ENCODE measurements around the gene MTMR3. TPM values are rescaled to one million over a fixed set of nuclear protein-coding genes. Genes with fewer than 3 reads are reported as not detected.

Gene MTMR3
- total and polyA plus RNA-seq, 2 donors (not counting 1 experiment from before 2014, with no cell fraction given), result 31.7 to 67.8 TPM

- Mint-ChIP-seq H3K27me3 (no peaks in the 10 kb centered on the region), H3K9me3 (ENCODE audit: insufficient read depth) (no peaks in the 10 kb centered on the region), H3K27ac (no peak overlapping the region), H3K4me1 (no peaks in the 10 kb centered on the region), H3K4me3 (no peak overlapping the region)
- Histone ChIP-seq H4K20me1 (ENCODE audit: control insufficient read depth, insufficient read depth, low read length, poor library complexity, severe bottlenecking) (no peaks in the 10 kb centered on the region), H3K79me2 (ENCODE audit: control insufficient read depth, insufficient read depth, low read length) (no peaks in the 10 kb centered on the region), H3K9me3 (ENCODE audit: control extremely low read depth in 1 of 3, control insufficient read depth in 2 of 3, insufficient read depth in 1 of 3, low read length in 2 of 3) (no peaks in the 10 kb centered on the region), H3K4me3 (ENCODE audit: control extremely low read depth in 1 of 5, extremely low read depth in 1 of 5, insufficient read depth in 1 of 5, low read depth in 2 of 5, low read length in 4 of 5) (no peak overlapping the region), H3K27ac (ENCODE audit: low read length in 2 of 2) (no peak overlapping the region), H3K36me3 (replicated peaks in 1 of 2; ENCODE audit: control extremely low read depth in 1 of 2, control insufficient read depth in 1 of 2, extremely low read depth in 1 of 2, insufficient read depth in 2 of 2, low read length in 1 of 2) (peaks cover 0 to 33% of the 10 kb centered on the region in 2 experiments), H3K4me1 (ENCODE audit: control insufficient read depth in 2 of 2, insufficient read depth in 2 of 2, low read length in 2 of 2) (no peaks in the 10 kb centered on the region), H3K9ac (ENCODE audit: low read length) (no peak overlapping the region), H2AFZ (ENCODE audit: insufficient read depth, low read depth, low read length, poor library complexity, severe bottlenecking) (no peak overlapping the region), H3K4me2 (replicated peaks; ENCODE audit: low read depth, low read length, poor library complexity, severe bottlenecking) (no peak overlapping the region), H3K27me3 (replicated peaks in 1 of 4; ENCODE audit: control extremely low read depth in 1 of 4, control insufficient read depth in 3 of 4, insufficient read depth in 4 of 4, low read length in 3 of 4) (no peaks in the 10 kb centered on the region)
- ATAC-seq (ENCODE audit: low read depth) (no peak), DNase-seq (no peak)
- CTCF ChIA-PET, result interaction anchor here (0.6 kb wide), 1 partner anchor 36 kb away, joined by 4 read pairs; no protein-coding TSS in a partner anchor
- intact Hi-C loops (cut with micrococcal nuclease), result no loop called here
- TF ChIP-seq EZH2 (IDR thresholded peaks at IDR 0.05; ENCODE audit: borderline replicate concordance, insufficient read depth, low read depth, low read length, poor library complexity, severe bottlenecking) (no peak), CTCF (IDR thresholded peaks at IDR 0.05) (no peak)
- POLR2A ChIA-PET, result no interaction called here
- WGBS (ENCODE audit: insufficient coverage), result no CpG with 5 or more reads among the region's 1 CpG
Measured at GRCh38 chr22:29985912-29986311, 102.9 kb downstream of the MTMR3 start.

- peaks cover 0 to 40% of the 10 kb centered on the region in 2 experiments for H3K36me3 ChIP-seq (replicated peaks in 1 of 2; ENCODE audit: control extremely low read depth in 1 of 2, control insufficient read depth in 1 of 2, extremely low read depth in 1 of 2, insufficient read depth in 2 of 2, low read length in 1 of 2)
- H3K27me3 ChIP-seq (replicated peaks in 1 of 4; ENCODE audit: control extremely low read depth in 1 of 4, control insufficient read depth in 3 of 4, insufficient read depth in 4 of 4, low read length in 3 of 4), result no peaks in the 10 kb centered on the region
- Mint-ChIP-seq H3K9me3 (ENCODE audit: insufficient read depth) (no peaks in the 10 kb centered on the region), H3K4me3 (no peak overlapping the region), H3K4me1 (no peaks in the 10 kb centered on the region), H3K27ac (no peak overlapping the region), H3K27me3 (no peaks in the 10 kb centered on the region)
- ChIA-PET POLR2A (no interaction called here), CTCF (no interaction called here)
- H3K4me3 ChIP-seq (ENCODE audit: control extremely low read depth in 1 of 5, extremely low read depth in 1 of 5, insufficient read depth in 1 of 5, low read depth in 2 of 5, low read length in 4 of 5), result no peak overlapping the region
- H3K9ac ChIP-seq (ENCODE audit: low read length), result no peak overlapping the region
- ATAC-seq (ENCODE audit: low read depth) (no peak), DNase-seq (no peak)
- H3K27ac ChIP-seq (ENCODE audit: low read length in 2 of 2), result no peak overlapping the region
- H3K79me2 ChIP-seq (ENCODE audit: control insufficient read depth, insufficient read depth, low read length), result no peaks in the 10 kb centered on the region
- TF ChIP-seq EZH2 (IDR thresholded peaks at IDR 0.05; ENCODE audit: borderline replicate concordance, insufficient read depth, low read depth, low read length, poor library complexity, severe bottlenecking) (no peak), CTCF (IDR thresholded peaks at IDR 0.05) (no peak)
- no peak overlapping the region for H3K4me2 ChIP-seq (replicated peaks; ENCODE audit: low read depth, low read length, poor library complexity, severe bottlenecking)
- H4K20me1 ChIP-seq (ENCODE audit: control insufficient read depth, insufficient read depth, low read length, poor library complexity, severe bottlenecking), result no peaks in the 10 kb centered on the region
- no peak overlapping the region for H2AFZ ChIP-seq (ENCODE audit: insufficient read depth, low read depth, low read length, poor library complexity, severe bottlenecking)
- no peaks in the 10 kb centered on the region for H3K4me1 ChIP-seq (ENCODE audit: control insufficient read depth in 2 of 2, insufficient read depth in 2 of 2, low read length in 2 of 2)
- H3K9me3 ChIP-seq (ENCODE audit: control extremely low read depth in 1 of 3, control insufficient read depth in 2 of 3, insufficient read depth in 1 of 3, low read length in 2 of 3), result no peaks in the 10 kb centered on the region
- WGBS (ENCODE audit: insufficient coverage), result 29% methylated on average over 1 of the region's 1 CpG
- intact Hi-C loops (cut with micrococcal nuclease), result no loop called here
Measured at GRCh38 chr22:29987137-29987536, 104.2 kb downstream of the MTMR3 start.
